ENCODE results near the gene SCN4A.

DNA sequence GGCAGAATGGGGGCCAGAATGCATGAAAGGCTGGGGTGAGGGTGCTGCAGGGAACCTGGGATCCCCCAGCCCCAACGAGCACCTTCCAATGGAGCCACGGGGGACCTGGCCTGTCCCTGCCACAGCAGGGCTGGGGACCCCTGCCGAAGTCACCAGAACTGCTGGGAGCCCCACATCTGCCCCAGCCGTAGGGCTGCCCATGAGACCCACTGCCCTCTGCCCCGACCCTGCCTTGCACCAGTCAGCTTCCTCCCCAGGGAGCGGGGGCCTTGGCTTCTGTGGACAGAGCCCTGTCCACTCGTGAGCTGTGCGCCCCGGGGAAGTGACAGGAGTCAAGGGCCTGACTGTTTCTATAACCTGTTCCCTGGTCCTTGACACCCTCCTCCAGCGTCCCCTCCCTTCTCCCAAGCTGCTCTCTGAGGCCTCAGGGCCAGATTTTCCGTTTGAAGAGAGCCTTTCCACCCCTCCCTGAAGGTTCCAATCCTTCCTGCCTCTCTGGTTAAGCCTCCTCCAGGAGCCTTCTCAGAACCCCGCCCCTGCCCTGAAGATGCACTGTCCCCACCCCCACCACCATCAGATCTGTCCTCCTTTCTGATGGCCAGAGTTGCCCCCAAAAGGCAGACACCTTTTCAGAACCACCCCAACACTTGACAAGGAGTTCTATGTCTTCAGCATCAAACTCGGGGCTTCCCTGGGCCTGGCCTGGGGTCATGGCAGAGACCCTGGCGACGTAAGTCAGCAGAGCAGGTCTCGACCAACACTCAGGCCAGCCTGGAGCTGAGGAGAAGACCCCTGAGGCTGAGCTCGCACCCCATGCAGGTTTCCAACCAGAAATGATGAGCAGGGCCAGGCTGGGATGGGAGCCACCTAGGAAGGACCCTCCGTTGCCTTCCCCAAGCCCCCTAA lies 14.8 kb upstream of the SCN4A start:
- TF ChIP-seq, protein P1, sequence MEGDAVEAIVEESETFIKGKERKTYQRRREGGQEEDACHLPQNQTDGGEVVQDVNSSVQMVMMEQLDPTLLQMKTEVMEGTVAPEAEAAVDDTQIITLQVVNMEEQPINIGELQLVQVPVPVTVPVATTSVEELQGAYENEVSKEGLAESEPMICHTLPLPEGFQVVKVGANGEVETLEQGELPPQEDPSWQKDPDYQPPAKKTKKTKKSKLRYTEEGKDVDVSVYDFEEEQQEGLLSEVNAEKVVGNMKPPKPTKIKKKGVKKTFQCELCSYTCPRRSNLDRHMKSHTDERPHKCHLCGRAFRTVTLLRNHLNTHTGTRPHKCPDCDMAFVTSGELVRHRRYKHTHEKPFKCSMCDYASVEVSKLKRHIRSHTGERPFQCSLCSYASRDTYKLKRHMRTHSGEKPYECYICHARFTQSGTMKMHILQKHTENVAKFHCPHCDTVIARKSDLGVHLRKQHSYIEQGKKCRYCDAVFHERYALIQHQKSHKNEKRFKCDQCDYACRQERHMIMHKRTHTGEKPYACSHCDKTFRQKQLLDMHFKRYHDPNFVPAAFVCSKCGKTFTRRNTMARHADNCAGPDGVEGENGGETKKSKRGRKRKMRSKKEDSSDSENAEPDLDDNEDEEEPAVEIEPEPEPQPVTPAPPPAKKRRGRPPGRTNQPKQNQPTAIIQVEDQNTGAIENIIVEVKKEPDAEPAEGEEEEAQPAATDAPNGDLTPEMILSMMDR (IDR thresholded peaks at IDR 0.05; ENCODE audit: low read length), result no peak
- no peak for TF ChIP-seq EZH2 (IDR thresholded peaks at IDR 0.05; ENCODE audit: borderline replicate concordance, low read length)

Data from OCI-LY1 (cell line).